ENCODE measurements around the gene TEC.
"Not testable (repeated sequence)": the region's sequence is repeated elsewhere in the genome, so short reads cannot be mapped to it uniquely, and the experiment has no call there.

The TEC gene

GRCh38 chr4:48196758-48197504, 72.7 kb downstream of the TEC start:
- DNase-seq (ENCODE audit: low read depth, low spot score), result no peak

- DNase-seq (ENCODE audit: low read depth, low spot score), result no peak
Measured at GRCh38 chr4:48195853-48196252, 73.8 kb downstream of the TEC start.

DNA sequence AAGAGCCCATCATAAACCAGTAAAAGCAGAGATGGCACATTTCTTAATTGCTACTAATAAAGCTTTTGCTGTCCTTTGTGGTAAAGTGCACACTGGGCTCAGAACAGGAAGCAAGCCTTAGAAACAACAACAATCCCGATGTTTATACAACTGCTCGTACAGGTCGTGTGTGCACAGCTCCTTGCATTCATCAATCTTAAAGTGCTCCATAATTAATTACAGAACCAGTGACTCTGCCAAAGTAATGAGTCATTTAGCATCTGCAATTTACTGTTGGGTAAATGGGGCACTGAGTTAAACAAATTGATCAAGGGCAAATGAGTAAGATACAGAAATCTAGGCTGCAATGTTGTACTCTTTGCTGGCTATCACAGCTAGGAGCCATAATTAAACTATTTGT, 74.3 kb downstream of the TEC start:
- no peak for DNase-seq (ENCODE audit: low read depth, low spot score)

- DNase-seq (ENCODE audit: low read depth, low spot score), result no peak
Measured at GRCh38 chr4:48194971-48195370, 74.7 kb downstream of the TEC start.

- no peak for DNase-seq (ENCODE audit: low read depth, low spot score)
Measured at GRCh38 chr4:48193921-48194468, 75.6 kb downstream of the TEC start.

DNA sequence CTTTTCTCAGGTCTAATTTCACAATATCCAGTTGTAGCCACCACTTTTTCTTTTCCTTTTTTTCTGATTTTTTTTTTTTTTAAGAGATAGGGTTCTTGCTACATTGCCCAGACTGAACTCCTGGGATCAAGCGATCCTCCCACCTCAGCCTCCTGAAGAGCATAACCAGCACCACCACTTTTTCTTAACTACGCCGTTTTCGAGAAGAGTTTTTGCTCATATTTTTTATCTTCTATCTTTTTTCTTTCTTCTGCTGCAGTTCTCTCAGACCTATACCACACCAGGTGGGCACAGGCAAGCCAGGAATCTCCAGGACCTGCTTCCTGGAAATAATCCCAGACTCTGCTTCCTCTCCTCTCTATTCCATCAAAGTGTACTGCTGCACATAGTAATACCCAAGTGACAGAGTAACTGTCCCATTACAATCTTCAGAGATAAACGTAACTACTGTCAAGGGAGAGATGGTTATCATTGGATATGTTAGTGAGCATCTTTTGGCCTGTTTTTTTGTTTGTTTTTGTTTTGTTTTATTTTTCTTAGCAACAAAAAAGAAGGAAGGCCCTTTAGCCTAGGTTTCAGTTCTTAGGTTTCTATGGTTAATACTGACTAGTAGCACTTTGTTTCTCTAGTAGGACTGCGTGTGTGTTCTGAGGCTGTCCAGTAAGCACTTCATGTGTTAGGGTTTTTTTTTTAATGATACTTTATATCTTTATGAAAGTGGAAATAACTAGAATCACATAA, 76.4 kb downstream of the TEC start:
- no peak for DNase-seq (ENCODE audit: low read depth, low spot score)

DNA sequence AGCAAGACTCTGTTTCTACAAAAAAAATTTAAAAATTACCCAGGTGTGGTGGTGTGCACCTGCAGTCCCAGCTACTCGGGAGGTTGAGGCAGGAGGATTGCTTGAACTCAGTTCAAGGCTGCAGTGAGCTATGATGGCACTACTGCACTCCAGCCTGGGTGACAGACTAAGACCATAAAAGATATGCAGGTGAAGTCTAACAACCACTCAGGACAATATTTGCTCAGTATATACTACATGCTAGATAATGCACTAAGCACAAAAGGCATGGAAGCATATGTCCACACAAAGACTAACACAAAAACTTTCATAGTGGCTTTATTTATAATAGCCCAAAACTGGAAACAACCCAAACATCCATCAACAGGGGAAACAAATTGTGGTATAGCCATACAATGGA, 77.9 kb downstream of the TEC start:
- no peak for DNase-seq (ENCODE audit: low read depth, low spot score)

DNA sequence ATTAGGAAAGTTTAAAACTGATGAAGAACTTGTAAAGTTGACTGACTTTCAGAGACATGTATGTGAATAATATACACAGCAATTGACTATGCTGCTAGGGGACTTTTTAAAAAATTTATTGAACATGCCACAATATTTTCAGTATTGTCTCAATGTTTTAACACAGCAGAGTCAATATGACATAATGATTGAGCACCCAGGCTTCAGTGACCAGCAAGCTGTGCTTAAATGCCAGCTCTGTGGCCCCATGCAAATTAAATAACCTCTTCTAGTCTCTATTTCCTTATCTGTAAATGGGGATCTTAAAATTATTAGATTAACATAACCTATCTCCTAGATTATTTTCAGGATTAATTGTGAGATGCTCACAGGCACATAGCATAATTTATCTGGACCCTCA, 78.8 kb downstream of the TEC start:
- DNase-seq (ENCODE audit: low read depth, low spot score), result no peak

DNA sequence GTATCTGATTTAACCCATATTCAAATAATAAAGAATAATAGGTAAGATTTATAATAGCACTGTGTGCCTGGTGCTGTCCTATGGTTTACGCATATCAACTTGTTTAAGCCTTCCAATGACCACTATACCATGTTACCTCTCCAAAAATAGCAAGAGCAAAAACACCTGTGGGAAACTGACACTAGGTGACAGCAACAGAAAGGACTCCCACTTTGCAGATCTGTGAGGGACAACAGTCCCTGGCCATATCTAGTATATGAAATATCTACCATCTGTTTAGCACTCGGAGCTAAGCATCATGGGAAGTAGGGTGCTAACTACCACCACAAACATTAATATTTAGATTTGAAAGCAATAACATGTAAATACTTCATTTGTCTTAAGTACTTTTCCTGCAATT, 79.9 kb downstream of the TEC start:
- DNase-seq (ENCODE audit: low read depth, low spot score), result no peak

DNA sequence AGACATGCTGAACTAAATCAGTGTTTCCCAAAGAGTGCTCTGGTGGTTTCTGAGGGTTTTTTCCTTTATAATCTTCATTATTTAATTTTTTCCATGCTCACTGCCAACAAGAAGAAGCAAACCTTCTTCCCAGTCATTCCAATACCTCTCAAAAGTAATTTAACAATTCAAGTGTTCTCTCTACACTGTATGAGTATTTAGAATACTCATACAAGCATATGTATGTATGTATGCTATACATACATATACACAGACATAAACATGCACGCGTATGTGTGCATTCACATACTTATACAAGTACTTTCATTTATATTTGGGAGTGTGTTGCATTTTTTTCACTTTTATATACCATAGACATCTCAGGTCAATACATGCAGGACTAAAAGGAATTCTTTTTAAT, 81.2 kb downstream of the TEC start:
- DNase-seq (ENCODE audit: low read depth, low spot score), result no peak

DNA sequence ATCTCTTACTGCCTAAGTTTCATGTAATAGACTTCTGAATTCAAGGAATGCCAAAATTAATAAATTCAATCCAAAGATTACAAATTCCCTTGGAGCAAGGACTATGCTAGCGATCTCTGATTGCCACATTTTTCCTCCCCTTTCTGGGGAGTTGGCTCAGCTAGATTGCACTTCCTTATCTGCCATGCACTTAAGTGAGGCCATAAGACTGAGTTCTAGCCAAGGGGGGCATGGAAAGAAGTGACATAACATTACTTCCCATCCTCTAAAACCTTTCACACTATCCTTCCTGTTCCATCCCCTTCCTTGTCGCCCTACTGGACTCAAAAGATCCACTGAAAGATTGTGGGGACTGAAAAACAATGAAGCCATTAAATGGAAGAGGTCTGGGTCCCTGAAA, 81.8 kb downstream of the TEC start:
- no peak for DNase-seq (ENCODE audit: low read depth, low spot score)

- DNase-seq (ENCODE audit: low read depth, low spot score), result not testable (repeated sequence)
Measured at GRCh38 chr4:48187066-48187465, 82.6 kb downstream of the TEC start.

- not testable (repeated sequence) for DNase-seq (ENCODE audit: low read depth, low spot score)
Measured at GRCh38 chr4:48186394-48186793, 83.2 kb downstream of the TEC start.

DNA sequence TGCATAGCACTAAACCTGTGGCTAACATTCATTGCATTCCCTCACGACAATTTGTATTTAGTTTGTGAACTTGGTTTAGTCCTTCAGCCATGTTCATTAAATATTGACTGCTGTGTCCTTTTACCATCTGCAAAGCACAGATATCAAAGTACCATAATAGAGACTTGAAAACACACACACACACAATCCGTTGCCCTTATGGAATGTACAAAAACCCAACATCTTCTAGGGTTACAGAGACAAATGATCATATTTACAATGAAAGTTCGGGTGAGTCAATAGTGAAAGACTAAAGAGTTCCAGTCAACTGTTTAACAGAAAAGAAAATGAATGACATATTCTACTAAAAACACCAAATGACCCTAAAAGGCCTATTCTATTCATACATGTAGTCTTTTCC, 84.8 kb downstream of the TEC start:
- no peak for DNase-seq (ENCODE audit: low read depth, low spot score)

DNA sequence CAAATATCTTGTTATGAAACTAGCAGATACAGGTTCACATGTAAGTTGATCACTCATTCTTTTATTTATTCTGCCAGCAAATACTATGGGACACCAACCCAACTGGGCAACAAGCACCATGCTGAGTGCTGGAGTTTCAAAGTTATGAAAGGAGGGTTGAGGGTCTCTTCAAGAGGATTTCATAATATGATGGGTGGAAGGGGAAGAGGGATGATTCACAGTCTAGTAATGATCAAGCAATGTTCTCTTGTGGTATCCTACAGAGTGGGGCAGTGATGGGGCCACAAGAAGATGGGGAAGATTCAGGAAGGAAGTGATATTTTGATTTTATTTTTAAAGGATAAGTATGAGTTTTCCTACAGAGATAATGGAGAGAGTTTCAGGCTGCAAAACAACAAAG, 89.4 kb downstream of the TEC start:
- no peak for DNase-seq (ENCODE audit: low read depth, low spot score)

DNA sequence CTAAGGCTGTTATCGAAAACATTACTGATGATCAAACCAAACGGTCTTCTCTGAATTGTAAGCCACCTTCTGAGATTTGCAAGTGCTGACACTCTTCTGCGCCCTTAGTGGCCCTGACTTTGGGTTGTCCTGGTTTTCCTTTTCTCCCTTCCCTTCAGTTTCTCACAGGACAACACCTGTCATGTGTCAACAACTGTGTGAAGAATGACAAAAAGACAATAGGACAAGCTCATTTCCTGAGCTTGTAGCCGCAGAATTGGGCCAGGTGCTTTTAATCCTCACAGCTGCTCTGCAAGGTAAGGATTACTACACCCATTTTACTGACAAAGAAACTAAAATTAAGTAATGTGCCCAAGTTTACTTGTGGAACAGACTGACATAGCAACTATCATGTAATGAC, 90.7 kb downstream of the TEC start:
- DNase-seq (ENCODE audit: low read depth, low spot score), result peak; percentile 28

GRCh38 chr4:48175806-48176205, 93.8 kb downstream of the TEC start:
- no peak for DNase-seq (ENCODE audit: low read depth, low spot score)

- peak; percentile 84 for DNase-seq (ENCODE audit: low read depth, low spot score)
Measured at GRCh38 chr4:48175328-48175727, 94.3 kb downstream of the TEC start.

DNA sequence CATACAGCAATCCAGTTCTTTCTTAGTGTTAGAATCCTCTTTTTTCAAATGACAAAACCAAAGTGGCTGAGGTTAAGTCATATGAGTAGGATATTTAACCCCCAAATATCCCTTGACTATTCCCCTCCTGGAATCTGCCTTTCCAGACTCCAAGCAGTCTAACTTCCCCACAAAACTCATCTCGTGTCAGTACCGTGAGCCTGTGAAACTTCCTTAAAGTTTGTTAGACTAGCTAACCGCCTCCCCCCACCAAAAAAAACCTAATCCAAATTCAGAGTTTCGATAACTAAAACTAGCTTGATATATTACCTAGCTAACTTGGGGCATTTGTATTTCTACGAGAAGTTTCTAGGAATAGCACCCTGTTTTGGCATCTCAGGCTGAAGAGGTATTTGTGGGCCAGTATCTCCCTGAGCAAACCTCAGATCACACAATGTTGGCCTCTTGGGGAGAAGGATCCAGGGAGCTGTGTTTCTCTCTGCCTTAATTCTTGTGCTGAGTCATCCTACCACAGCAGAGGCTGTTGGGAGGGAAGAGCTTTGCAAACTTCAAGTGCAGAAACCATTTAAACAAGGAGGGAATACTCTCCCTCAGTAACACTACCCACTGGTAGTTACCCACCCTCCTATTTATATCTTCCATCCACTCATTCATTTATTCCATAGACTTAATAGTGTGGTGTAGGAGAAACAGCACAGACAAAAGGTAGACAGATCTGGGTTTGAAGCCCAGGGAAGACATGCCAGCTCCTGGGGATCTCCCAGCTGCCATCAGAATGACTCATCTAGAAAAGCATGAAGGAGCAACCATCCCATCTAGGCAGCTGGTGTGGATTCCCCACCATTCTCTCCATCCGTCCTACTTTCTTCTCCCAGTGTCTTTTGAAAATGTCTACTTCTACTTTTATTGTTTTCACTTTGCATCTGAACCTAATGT, 96.3 kb downstream of the TEC start:
- DNase-seq (ENCODE audit: low read depth, low spot score), result no peak

DNA sequence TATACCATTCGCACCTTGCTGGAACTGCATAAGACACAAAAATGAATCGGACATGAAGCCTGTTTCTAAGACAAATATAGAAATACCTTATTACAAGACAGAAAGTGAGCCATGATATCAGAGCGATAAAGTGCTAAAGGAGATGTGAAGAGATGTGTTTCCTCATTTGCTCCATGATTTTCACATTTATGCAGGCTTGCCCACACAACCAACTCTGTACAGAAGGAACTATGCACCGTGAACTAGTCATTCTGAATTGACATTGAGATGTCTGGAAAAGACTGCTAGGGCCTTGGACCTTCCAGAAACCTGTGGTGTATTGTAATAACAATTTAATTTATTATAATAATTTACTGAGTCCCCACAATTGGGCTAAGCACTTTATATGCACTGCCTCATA, 97.0 kb downstream of the TEC start:
- no peak for DNase-seq (ENCODE audit: low read depth, low spot score)

- DNase-seq (ENCODE audit: low read depth, low spot score), result no peak
Measured at GRCh38 chr4:48169636-48170035, 100.0 kb downstream of the TEC start.

Data from iPS DF 19.7 (cell line).